ENCODE data around the gene LVRN.
"Not testable (repeated sequence)": the region's sequence is repeated elsewhere in the genome, so short reads cannot be mapped to it uniquely, and the experiment has no call there.

GRCh38 chr5:115913623-115914400 is 48.5 kb upstream of the LVRN start:
- TF ChIP-seq EZH2 (IDR thresholded peaks at IDR 0.05; ENCODE audit: borderline replicate concordance, low read depth, low read length, severe bottlenecking); FOS (IDR thresholded peaks at IDR 0.05; ENCODE audit: borderline replicate concordance, insufficient read depth, low read length); CTCF (IDR thresholded peaks at IDR 0.05; ENCODE audit: extremely low read depth in 1 of 2, insufficient read depth in 1 of 2, low read depth in 1 of 2, low read length in 2 of 2); POLR2AphosphoS5 (IDR thresholded peaks at IDR 0.05; ENCODE audit: insufficient read depth, low read depth, low read length); POLR2A (IDR thresholded peaks at IDR 0.05; ENCODE audit: low read depth, low read length); MYC (IDR thresholded peaks at IDR 0.05; ENCODE audit: low read depth, low read length): not testable (repeated sequence)
